Measurements from ENCODE around the gene DAAM2. TPM values are rescaled to one million over a fixed set of nuclear protein-coding genes. Genes with fewer than 3 reads are reported as not detected.

DAAM2 gene
- polyA plus RNA-seq, 3 donors, result not detected

DNA sequence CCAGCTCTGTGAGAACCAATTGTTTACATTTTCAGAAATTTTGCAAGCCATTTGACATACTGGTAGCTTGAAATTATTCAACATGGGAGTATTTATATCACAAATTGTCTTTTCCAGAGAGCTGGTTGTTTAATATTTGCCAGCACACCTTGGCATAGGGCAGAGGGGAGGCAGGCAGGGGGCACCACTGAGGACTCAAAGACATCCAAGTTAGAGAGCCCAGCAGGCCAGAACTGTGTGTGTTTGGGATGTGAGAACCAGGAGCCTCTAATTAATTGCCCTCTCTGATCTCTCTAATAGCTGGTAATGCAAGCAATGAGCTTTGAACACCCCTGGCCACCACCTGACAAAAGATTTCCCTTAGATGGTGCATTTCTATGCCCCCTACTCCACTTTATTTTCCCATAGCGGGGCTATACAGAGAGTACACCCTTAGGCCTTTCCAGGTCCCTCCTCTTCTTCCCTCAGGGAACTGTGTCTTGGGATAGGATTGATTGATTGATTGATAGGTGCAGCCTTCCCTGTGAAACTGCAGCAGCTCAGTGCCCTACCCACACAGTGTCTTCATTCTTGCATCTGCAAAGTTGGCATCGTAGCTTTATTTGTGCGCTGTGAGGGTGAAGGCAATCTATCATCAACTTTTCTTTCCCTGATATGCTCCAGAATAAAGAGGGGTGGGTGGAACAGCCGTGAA is 112.9 kb downstream of the DAAM2 start:
- Histone ChIP-seq H3K27me3 (ENCODE audit: control insufficient read depth in 2 of 2, insufficient read depth in 2 of 2, low read length in 2 of 2) (no peaks in the 10 kb centered on the region), H3K9ac (ENCODE audit: insufficient read depth, low read length, poor library complexity, severe bottlenecking) (no peak overlapping the region), H3K9me3 (replicated peaks in 1 of 2; ENCODE audit: control insufficient read depth in 1 of 2, insufficient read depth in 1 of 2, low read length in 2 of 2) (no peaks in the 10 kb centered on the region), H3K79me2 (ENCODE audit: insufficient read depth, low read length) (no peaks in the 10 kb centered on the region), H3K4me3 (replicated peaks in 1 of 3; ENCODE audit: low read depth in 2 of 3, low read length in 3 of 3) (no peak overlapping the region), H3K27ac (ENCODE audit: low read depth in 1 of 2, low read length in 2 of 2) (no peak overlapping the region), H3K4me2 (replicated peaks; ENCODE audit: extremely low read depth, low read length, poor library complexity, severe bottlenecking) (no peak overlapping the region), H3K4me1 (ENCODE audit: control insufficient read depth in 1 of 2, insufficient read depth in 2 of 2, low read length in 2 of 2) (no peaks in the 10 kb centered on the region), H4K20me1 (ENCODE audit: insufficient read depth, low read length) (no peaks in the 10 kb centered on the region), H3K36me3 (replicated peaks in 1 of 2; ENCODE audit: control insufficient read depth in 1 of 2, insufficient read depth in 2 of 2, low read length in 2 of 2) (no peaks in the 10 kb centered on the region), H2AFZ (ENCODE audit: insufficient read depth, low read depth, low read length, poor library complexity, severe bottlenecking) (no peak overlapping the region)
- Mint-ChIP-seq H3K27me3 (ENCODE audit: low read depth in 3 of 3) (peaks cover 4 to 9% (median 5%) of the 10 kb centered on the region in 3 donors), H3K36me3 (no peaks in the 10 kb centered on the region), H3K9me3 (peaks cover 0 to 3% (median 0%) of the 10 kb centered on the region in 7 donors), H3K4me3 (no peak overlapping the region), H3K4me1 (no peaks in the 10 kb centered on the region), H3K27ac (no peak overlapping the region)
- intact Hi-C loops (cut with micrococcal nuclease), result no loop called here
- no peak for DNase-seq
- 33% methylated on average over 1 of the region's 4 CpGs for WGBS (ENCODE audit: insufficient coverage)
- TF ChIP-seq, protein P1, sequence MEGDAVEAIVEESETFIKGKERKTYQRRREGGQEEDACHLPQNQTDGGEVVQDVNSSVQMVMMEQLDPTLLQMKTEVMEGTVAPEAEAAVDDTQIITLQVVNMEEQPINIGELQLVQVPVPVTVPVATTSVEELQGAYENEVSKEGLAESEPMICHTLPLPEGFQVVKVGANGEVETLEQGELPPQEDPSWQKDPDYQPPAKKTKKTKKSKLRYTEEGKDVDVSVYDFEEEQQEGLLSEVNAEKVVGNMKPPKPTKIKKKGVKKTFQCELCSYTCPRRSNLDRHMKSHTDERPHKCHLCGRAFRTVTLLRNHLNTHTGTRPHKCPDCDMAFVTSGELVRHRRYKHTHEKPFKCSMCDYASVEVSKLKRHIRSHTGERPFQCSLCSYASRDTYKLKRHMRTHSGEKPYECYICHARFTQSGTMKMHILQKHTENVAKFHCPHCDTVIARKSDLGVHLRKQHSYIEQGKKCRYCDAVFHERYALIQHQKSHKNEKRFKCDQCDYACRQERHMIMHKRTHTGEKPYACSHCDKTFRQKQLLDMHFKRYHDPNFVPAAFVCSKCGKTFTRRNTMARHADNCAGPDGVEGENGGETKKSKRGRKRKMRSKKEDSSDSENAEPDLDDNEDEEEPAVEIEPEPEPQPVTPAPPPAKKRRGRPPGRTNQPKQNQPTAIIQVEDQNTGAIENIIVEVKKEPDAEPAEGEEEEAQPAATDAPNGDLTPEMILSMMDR (IDR thresholded peaks at IDR 0.05), result no peak

DNA sequence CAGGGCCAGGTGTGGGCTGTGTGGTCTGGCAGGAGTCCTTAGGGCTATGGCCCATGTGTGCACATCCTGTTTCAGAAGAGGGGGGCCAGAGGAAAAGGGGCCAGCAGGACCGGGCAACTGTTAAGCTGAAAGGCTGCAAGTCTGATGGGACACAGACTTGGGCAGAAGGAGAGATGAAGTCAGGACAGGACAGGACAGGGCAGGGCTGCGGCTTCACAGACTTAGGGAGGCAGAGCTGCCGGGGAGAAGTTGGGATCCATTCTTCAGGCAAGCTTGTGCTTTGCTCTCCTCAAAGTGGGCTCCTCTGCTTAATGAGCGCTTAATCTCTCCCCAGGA is 113.4 kb downstream of the DAAM2 start:
- Histone ChIP-seq H3K4me1 (ENCODE audit: control insufficient read depth in 1 of 2, insufficient read depth in 2 of 2, low read length in 2 of 2) (no peaks in the 10 kb centered on the region), H2AFZ (ENCODE audit: insufficient read depth, low read depth, low read length, poor library complexity, severe bottlenecking) (no peak overlapping the region), H3K27ac (ENCODE audit: low read depth in 1 of 2, low read length in 2 of 2) (no peak overlapping the region), H3K36me3 (replicated peaks in 1 of 2; ENCODE audit: control insufficient read depth in 1 of 2, insufficient read depth in 2 of 2, low read length in 2 of 2) (no peaks in the 10 kb centered on the region), H3K4me3 (replicated peaks in 1 of 3; ENCODE audit: low read depth in 2 of 3, low read length in 3 of 3) (no peak overlapping the region), H3K27me3 (ENCODE audit: control insufficient read depth in 2 of 2, insufficient read depth in 2 of 2, low read length in 2 of 2) (no peaks in the 10 kb centered on the region), H3K9ac (ENCODE audit: insufficient read depth, low read length, poor library complexity, severe bottlenecking) (no peak overlapping the region), H4K20me1 (ENCODE audit: insufficient read depth, low read length) (no peaks in the 10 kb centered on the region), H3K79me2 (ENCODE audit: insufficient read depth, low read length) (no peaks in the 10 kb centered on the region), H3K4me2 (replicated peaks; ENCODE audit: extremely low read depth, low read length, poor library complexity, severe bottlenecking) (no peak overlapping the region), H3K9me3 (replicated peaks in 1 of 2; ENCODE audit: control insufficient read depth in 1 of 2, insufficient read depth in 1 of 2, low read length in 2 of 2) (no peaks in the 10 kb centered on the region)
- Mint-ChIP-seq H3K4me1 (no peaks in the 10 kb centered on the region), H3K27me3 (ENCODE audit: low read depth in 3 of 3) (peaks cover 4 to 9% (median 5%) of the 10 kb centered on the region in 3 donors), H3K4me3 (no peak overlapping the region), H3K36me3 (no peaks in the 10 kb centered on the region), H3K9me3 (peaks cover 0 to 3% (median 0%) of the 10 kb centered on the region in 7 donors), H3K27ac (no peak overlapping the region)
- WGBS (ENCODE audit: insufficient coverage), result 81% methylated on average over 4 of the region's 4 CpGs
- no peak for DNase-seq
- intact Hi-C loops (cut with micrococcal nuclease), result no loop called here
- TF ChIP-seq, protein P1 (IDR thresholded peaks at IDR 0.05), result no peak

Measured in CD14-positive monocyte (primary cell).